SK-N-SH (cell line): Measurements from ENCODE around the gene GMCL1. TPM values are rescaled to one million over a fixed set of nuclear protein-coding genes. Genes with fewer than 3 reads are reported as not detected.

Experiments
- CTCF ChIA-PET: fragments of 300-600, 350-600 bp; formaldehyde crosslinking; extraction: SDS; loops from one replicate; lab custom pipeline; 2021; lab: Yijun Ruan, JAX
- POLR2A ChIA-PET: fragments of 350-600 bp; sonication (Branson Sonifier 250); formaldehyde crosslinking; extraction: SDS; loops from one replicate; lab custom pipeline; 2020; ENCODE audit warnings: antibody characterized with exemption, inconsistent platforms; lab: Yijun Ruan, JAX
- DNase-seq: peaks from one replicate; pipeline ENCODE4 v3.0.0; 2012
- H2AFZ ChIP-seq: fragments of 200-600 bp; sonication (generic); 2 replicates; pipeline ENCODE4 v1.8.1; 2016; ENCODE audit warnings: antibody characterized with exemption, mild to moderate bottlenecking, low read depth
- H3F3A ChIP-seq: fragments of 200-600 bp; sonication (generic); replicated peaks from 2 replicates; pipeline ENCODE3; 2016; ENCODE audit warnings: antibody characterized with exemption, mild to moderate bottlenecking; ENCODE audit not compliant: insufficient read depth
- H3K27ac ChIP-seq, 2 experiments: fragments of 200-500 bp in 1 of 2; fragments of 200-600 bp in 1 of 2; sonication (Bioruptor generic) in 1 of 2; sonication (generic), shearing (Covaris generic) in 1 of 2; 2 replicates each; pipeline versions ENCODE4 v1.5.1 to v1.6.1; 2014 to 2016; ENCODE audit warnings: low read depth in 2 of 2, inconsistent platforms in 1 of 2, low read length in 1 of 2, mild to moderate bottlenecking in 1 of 2, mixed read lengths in 1 of 2
- H3K27me3 ChIP-seq: fragments of 200-600 bp; sonication (generic), shearing (Covaris generic); 2 replicates; pipeline ENCODE4 v1.6.1; 2016; ENCODE audit warnings: mixed run types; ENCODE audit not compliant: insufficient read depth
- H3K36me3 ChIP-seq, 2 experiments: fragments of 200-500 bp in 1 of 2; fragments of 200-600 bp in 1 of 2; sonication (Bioruptor generic) in 1 of 2; sonication (generic) in 1 of 2; replicated peaks in 1 of 2; 2 replicates each; pipeline versions ENCODE3 to v1.5.1; 2014 to 2016; ENCODE audit warnings: low read length in 1 of 2, mild to moderate bottlenecking in 1 of 2; ENCODE audit not compliant: insufficient read depth in 2 of 2, control insufficient read depth in 1 of 2
- H3K4me1 ChIP-seq, 2 experiments: fragments of 200-500 bp in 1 of 2; fragments of 200-600 bp in 1 of 2; sonication (Bioruptor generic) in 1 of 2; sonication (generic), shearing (Covaris generic) in 1 of 2; 2 replicates each; pipeline versions ENCODE4 v1.5.1 to v1.6.1; 2014 to 2016; ENCODE audit warnings: low read depth in 1 of 2, low read length in 1 of 2, mixed run types in 1 of 2; ENCODE audit not compliant: insufficient read depth in 2 of 2, control insufficient read depth in 1 of 2
- H3K4me2 ChIP-seq: fragments of 200-600 bp; sonication (generic), shearing (Covaris generic); 2 replicates; pipeline ENCODE4 v1.6.1; 2017; ENCODE audit warnings: mixed run types
- H3K4me3 ChIP-seq, 2 experiments: fragments of 200-500 bp in 1 of 2; fragments of 200-600 bp in 1 of 2; sonication (Bioruptor generic) in 1 of 2; sonication (generic), shearing (Covaris generic) in 1 of 2; 2 replicates each; pipeline versions ENCODE4 v1.5.1 to v1.8.1; 2014 to 2016; ENCODE audit warnings: low read depth in 2 of 2, inconsistent platforms in 1 of 2, low read length in 1 of 2, mild to moderate bottlenecking in 1 of 2, mixed read lengths in 1 of 2, moderate library complexity in 1 of 2
- H3K79me2 ChIP-seq: fragments of 200-600 bp; sonication (generic); 2 replicates; pipeline ENCODE4 v1.8.1; 2017; ENCODE audit warnings: mild to moderate bottlenecking; ENCODE audit not compliant: insufficient read depth
- H3K9ac ChIP-seq: fragments of 200-600 bp; sonication (generic); 2 replicates; pipeline ENCODE4 v1.6.1; 2017; ENCODE audit warnings: mixed run types
- H3K9me2 ChIP-seq: fragments of 200-600 bp; sonication (generic); 2 replicates; pipeline ENCODE4 v1.6.1; 2017; ENCODE audit warnings: mixed run types
- H3K9me3 ChIP-seq: fragments of 200-600 bp; sonication (generic); 2 replicates; pipeline ENCODE4 v1.6.1; 2017; ENCODE audit warnings: mixed run types, mild to moderate bottlenecking, moderate library complexity
- H4K20me1 ChIP-seq: fragments of 200-600 bp; sonication (generic); 2 replicates; pipeline ENCODE4 v1.6.1; 2017; ENCODE audit warnings: mild to moderate bottlenecking, mixed run types; ENCODE audit not compliant: insufficient read depth
- EZH2phosphoT487 ChIP-seq: fragments of 200-600 bp; sonication (generic); IDR thresholded peaks from 2 replicates; pipeline ENCODE4 v1.6.1; 2017; ENCODE audit warnings: low read depth, mixed run types, mild to moderate bottlenecking, antibody characterized with exemption, moderate library complexity, borderline replicate concordance
- FOSL2 ChIP-seq: IDR thresholded peaks from 2 replicates; pipeline ENCODE4 v1.4.0; 2012; ENCODE audit warnings: low read depth, mild to moderate bottlenecking, moderate library complexity, borderline replicate concordance
- FOXM1 ChIP-seq: IDR thresholded peaks from 2 replicates; pipeline ENCODE4 v1.4.0; 2012; ENCODE audit warnings: low read depth, mild to moderate bottlenecking
- GATA2 ChIP-seq: sonication (generic); formaldehyde crosslinking; IDR thresholded peaks from 2 replicates; pipeline ENCODE4 v1.5.0; 2020; ENCODE audit warnings: mild to moderate bottlenecking, missing genetic modification reagents
- JUND ChIP-seq: IDR thresholded peaks from 2 replicates; pipeline ENCODE4 v1.4.0; 2012
- MEF2A ChIP-seq: IDR thresholded peaks from 2 replicates; pipeline ENCODE4 v1.4.0; 2012; ENCODE audit warnings: low read depth, borderline replicate concordance
- RAD21 ChIP-seq: IDR thresholded peaks from 2 replicates; pipeline ENCODE4 v1.6.1; 2012; ENCODE audit warnings: mild to moderate bottlenecking, low read length
- RXRA ChIP-seq: IDR thresholded peaks from 2 replicates; pipeline ENCODE4 v1.4.0; 2012; ENCODE audit warnings: low read depth, mild to moderate bottlenecking, borderline replicate concordance
- SIN3A ChIP-seq: IDR thresholded peaks from 2 replicates; pipeline ENCODE4 v1.6.1; 2012; ENCODE audit warnings: low read depth, mild to moderate bottlenecking, low read length, moderate library complexity, borderline replicate concordance
- SMC3 ChIP-seq: IDR thresholded peaks from 2 replicates; pipeline ENCODE4 v1.6.1; 2012; ENCODE audit warnings: low read depth, low read length, improper control_type of control experiment
- TAF1 ChIP-seq: IDR thresholded peaks from 2 replicates; pipeline ENCODE4 v1.6.1; 2012; ENCODE audit warnings: low read depth, mild to moderate bottlenecking, low read length, moderate library complexity, borderline replicate concordance
- TEAD4 ChIP-seq: IDR thresholded peaks from 2 replicates; pipeline ENCODE4 v1.4.0; 2012; ENCODE audit warnings: mild to moderate bottlenecking, borderline replicate concordance; ENCODE audit not compliant: insufficient read depth
- YY1 ChIP-seq: IDR thresholded peaks from 2 replicates; pipeline ENCODE4 v1.4.0; 2012; ENCODE audit warnings: low read depth, mild to moderate bottlenecking
- WGBS: methylation state at CpG from one replicate; pipeline ENCODE4 v1.1.6; 2017; ENCODE audit warnings: low lambda C conversion rate; 5-methylcytosine and 5-hydroxymethylcytosine counted together
- polyA plus RNA-seq, 3 experiments: library from polyadenylated mRNA; depleted of rRNA; stranded (reverse); fragments of >200 nt; gene quantifications; 2 replicates each; pipeline ENCODE4 v1.2.3, GENCODE V29; 2012
- TF ChIP-seq, protein P1 (sequence below): fragments of 150-350 bp; IDR thresholded peaks from 2 replicates; pipeline ENCODE4 v1.6.1; 2016; ENCODE audit warnings: mild to moderate bottlenecking, low read depth, low read length
- TF ChIP-seq, protein P2 (sequence below): IDR thresholded peaks from 2 replicates; pipeline ENCODE4 v1.4.0; 2012; ENCODE audit warnings: low read depth, borderline replicate concordance
- TF ChIP-seq, protein P3 (sequence below): IDR thresholded peaks from 2 replicates; pipeline ENCODE4 v1.4.0; 2012; ENCODE audit warnings: low read depth
- TF ChIP-seq, protein P4 (sequence below): fragments of 150-350 bp; IDR thresholded peaks from 2 replicates; pipeline ENCODE4 v1.6.1; 2017; ENCODE audit warnings: antibody characterized with exemption, low read length, low read depth, borderline replicate concordance
- TF ChIP-seq, protein P5 (sequence below): IDR thresholded peaks from 2 replicates; pipeline ENCODE4 v1.4.0; 2012; ENCODE audit warnings: low read depth, borderline replicate concordance
- TF ChIP-seq, protein P6 (sequence below): IDR thresholded peaks from 2 replicates; pipeline ENCODE4 v1.6.1; 2012; ENCODE audit warnings: mild to moderate bottlenecking, low read depth, low read length, moderate library complexity

The GMCL1 gene
- polyA plus RNA-seq, 1 of the 3 experiments (the other 2 are of a cell fraction) = 6.2 TPM

DNA sequence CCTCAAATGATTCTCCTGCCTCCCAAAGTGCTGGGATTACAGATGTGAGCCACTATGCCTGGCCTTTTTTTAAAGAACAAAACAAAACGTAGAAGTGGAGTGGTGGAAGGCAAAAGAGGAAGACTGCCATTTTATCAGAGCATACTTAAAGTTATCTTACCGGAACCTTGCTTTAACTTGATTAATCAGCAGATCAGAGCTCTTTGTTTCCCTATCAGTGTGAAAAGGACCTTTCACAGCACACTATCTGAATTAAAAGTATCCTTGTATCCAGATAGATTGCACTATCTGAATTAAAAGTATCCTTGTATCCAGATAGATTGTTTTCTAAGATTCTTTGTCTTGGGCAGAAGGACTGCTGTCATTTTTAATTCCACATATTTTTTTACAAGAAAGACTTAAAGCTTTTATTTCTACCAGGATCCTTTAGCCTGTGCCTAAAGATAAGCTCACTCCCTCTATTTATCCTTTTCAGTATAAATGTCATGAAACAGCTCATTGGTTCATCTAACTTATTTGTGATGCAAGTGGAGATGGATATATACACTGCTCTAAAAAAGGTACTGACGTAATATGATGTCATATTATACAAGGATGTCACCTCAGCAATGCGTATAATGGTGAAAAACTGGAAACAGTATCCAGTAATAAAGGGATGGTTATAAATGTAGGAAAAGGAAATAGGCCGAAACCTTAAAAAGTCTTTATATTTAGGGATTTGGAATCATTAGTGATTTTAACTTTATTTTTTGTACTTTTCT, 17.8 kb downstream of the GMCL1 start:
- Histone ChIP-seq H3F3A (no peaks in the 10 kb centered on the region), H3K9ac (no peak overlapping the region), H3K27me3 (no peaks in the 10 kb centered on the region), H3K9me2 (no peaks in the 10 kb centered on the region), H3K4me1 (no peaks in the 10 kb centered on the region), H3K27ac (no peak overlapping the region), H3K4me2 (no peak overlapping the region), H3K4me3 (no peak overlapping the region), H3K9me3 (no peaks in the 10 kb centered on the region), H4K20me1 (no peaks in the 10 kb centered on the region), H2AFZ (no peak overlapping the region), H3K36me3 (peaks cover 45 to 50% of the 10 kb centered on the region in 2 experiments), H3K79me2 (no peaks in the 10 kb centered on the region)
- no peak for DNase-seq
- 95% methylated on average over 5 of the region's 5 CpGs for WGBS
- CTCF ChIA-PET = interaction anchor here (0.8 to 1.4 kb wide), 2 partner anchors 11 to 122 kb away, joined by 3 read pairs; no protein-coding TSS in a partner anchor
- TF ChIP-seq, protein P1, sequence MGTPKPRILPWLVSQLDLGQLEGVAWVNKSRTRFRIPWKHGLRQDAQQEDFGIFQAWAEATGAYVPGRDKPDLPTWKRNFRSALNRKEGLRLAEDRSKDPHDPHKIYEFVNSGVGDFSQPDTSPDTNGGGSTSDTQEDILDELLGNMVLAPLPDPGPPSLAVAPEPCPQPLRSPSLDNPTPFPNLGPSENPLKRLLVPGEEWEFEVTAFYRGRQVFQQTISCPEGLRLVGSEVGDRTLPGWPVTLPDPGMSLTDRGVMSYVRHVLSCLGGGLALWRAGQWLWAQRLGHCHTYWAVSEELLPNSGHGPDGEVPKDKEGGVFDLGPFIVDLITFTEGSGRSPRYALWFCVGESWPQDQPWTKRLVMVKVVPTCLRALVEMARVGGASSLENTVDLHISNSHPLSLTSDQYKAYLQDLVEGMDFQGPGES = no peak
- TF ChIP-seq TAF1 = no peak
- TF ChIP-seq MEF2A = no peak
- no peak for TF ChIP-seq GATA2 (CRISPR knock-in tag)
- TF ChIP-seq SIN3A = no peak
- TF ChIP-seq FOSL2 = no peak
- TF ChIP-seq, protein P2, sequence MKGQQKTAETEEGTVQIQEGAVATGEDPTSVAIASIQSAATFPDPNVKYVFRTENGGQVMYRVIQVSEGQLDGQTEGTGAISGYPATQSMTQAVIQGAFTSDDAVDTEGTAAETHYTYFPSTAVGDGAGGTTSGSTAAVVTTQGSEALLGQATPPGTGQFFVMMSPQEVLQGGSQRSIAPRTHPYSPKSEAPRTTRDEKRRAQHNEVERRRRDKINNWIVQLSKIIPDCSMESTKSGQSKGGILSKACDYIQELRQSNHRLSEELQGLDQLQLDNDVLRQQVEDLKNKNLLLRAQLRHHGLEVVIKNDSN = no peak
- TF ChIP-seq, protein P3, sequence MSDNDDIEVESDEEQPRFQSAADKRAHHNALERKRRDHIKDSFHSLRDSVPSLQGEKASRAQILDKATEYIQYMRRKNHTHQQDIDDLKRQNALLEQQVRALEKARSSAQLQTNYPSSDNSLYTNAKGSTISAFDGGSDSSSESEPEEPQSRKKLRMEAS = no peak
- no peak for TF ChIP-seq RAD21
- no peak for TF ChIP-seq YY1
- no peak for TF ChIP-seq FOXM1
- TF ChIP-seq RXRA = no peak
- no peak for TF ChIP-seq JUND
- TF ChIP-seq, protein P4, sequence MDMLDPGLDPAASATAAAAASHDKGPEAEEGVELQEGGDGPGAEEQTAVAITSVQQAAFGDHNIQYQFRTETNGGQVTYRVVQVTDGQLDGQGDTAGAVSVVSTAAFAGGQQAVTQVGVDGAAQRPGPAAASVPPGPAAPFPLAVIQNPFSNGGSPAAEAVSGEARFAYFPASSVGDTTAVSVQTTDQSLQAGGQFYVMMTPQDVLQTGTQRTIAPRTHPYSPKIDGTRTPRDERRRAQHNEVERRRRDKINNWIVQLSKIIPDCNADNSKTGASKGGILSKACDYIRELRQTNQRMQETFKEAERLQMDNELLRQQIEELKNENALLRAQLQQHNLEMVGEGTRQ = no peak
- TF ChIP-seq TEAD4 = no peak
- no peak for TF ChIP-seq SMC3
- TF ChIP-seq, protein P5, sequence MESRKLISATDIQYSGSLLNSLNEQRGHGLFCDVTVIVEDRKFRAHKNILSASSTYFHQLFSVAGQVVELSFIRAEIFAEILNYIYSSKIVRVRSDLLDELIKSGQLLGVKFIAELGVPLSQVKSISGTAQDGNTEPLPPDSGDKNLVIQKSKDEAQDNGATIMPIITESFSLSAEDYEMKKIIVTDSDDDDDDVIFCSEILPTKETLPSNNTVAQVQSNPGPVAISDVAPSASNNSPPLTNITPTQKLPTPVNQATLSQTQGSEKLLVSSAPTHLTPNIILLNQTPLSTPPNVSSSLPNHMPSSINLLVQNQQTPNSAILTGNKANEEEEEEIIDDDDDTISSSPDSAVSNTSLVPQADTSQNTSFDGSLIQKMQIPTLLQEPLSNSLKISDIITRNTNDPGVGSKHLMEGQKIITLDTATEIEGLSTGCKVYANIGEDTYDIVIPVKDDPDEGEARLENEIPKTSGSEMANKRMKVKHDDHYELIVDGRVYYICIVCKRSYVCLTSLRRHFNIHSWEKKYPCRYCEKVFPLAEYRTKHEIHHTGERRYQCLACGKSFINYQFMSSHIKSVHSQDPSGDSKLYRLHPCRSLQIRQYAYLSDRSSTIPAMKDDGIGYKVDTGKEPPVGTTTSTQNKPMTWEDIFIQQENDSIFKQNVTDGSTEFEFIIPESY = no peak
- no peak for TF ChIP-seq EZH2phosphoT487
- TF ChIP-seq, protein P6, sequence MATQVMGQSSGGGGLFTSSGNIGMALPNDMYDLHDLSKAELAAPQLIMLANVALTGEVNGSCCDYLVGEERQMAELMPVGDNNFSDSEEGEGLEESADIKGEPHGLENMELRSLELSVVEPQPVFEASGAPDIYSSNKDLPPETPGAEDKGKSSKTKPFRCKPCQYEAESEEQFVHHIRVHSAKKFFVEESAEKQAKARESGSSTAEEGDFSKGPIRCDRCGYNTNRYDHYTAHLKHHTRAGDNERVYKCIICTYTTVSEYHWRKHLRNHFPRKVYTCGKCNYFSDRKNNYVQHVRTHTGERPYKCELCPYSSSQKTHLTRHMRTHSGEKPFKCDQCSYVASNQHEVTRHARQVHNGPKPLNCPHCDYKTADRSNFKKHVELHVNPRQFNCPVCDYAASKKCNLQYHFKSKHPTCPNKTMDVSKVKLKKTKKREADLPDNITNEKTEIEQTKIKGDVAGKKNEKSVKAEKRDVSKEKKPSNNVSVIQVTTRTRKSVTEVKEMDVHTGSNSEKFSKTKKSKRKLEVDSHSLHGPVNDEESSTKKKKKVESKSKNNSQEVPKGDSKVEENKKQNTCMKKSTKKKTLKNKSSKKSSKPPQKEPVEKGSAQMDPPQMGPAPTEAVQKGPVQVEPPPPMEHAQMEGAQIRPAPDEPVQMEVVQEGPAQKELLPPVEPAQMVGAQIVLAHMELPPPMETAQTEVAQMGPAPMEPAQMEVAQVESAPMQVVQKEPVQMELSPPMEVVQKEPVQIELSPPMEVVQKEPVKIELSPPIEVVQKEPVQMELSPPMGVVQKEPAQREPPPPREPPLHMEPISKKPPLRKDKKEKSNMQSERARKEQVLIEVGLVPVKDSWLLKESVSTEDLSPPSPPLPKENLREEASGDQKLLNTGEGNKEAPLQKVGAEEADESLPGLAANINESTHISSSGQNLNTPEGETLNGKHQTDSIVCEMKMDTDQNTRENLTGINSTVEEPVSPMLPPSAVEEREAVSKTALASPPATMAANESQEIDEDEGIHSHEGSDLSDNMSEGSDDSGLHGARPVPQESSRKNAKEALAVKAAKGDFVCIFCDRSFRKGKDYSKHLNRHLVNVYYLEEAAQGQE = no peak
- POLR2A ChIA-PET = no interaction called here
